Inferior parietal cortex (tissue), 1 donor: ENCODE measurements around the gene FAM174C.

Experiments
- DNase-seq: peaks from one replicate; pipeline ENCODE4 v3.0.0-alpha.2; 2016; ENCODE audit errors: extremely low spot score

The FAM174C gene

GRCh38 chr19:1250437-1251260, 24.7 kb upstream of the FAM174C start:
- DNase-seq: no peak

- DNase-seq: no peak
These were observed 23.8 kb upstream of the FAM174C start for GRCh38 chr19:1251330-1252220.

GRCh38 chr19:1252221-1252820, 23.0 kb upstream of the FAM174C start:
- no peak for DNase-seq

GRCh38 chr19:1252821-1253513, 22.4 kb upstream of the FAM174C start:
- DNase-seq: no peak

GRCh38 chr19:1253514-1254080, 21.7 kb upstream of the FAM174C start:
- DNase-seq: no peak

GRCh38 chr19:1254081-1254527, 21.2 kb upstream of the FAM174C start:
- no peak for DNase-seq

GRCh38 chr19:1254530-1255185, 20.7 kb upstream of the FAM174C start:
- DNase-seq: no peak

GRCh38 chr19:1255186-1256161, 19.9 kb upstream of the FAM174C start:
- no peak for DNase-seq

- DNase-seq: no peak
These were observed 18.5 kb upstream of the FAM174C start for GRCh38 chr19:1256646-1257474.

GRCh38 chr19:1257475-1258162, 17.7 kb upstream of the FAM174C start:
- no peak for DNase-seq

GRCh38 chr19:1258163-1258492, 17.2 kb upstream of the FAM174C start:
- no peak for DNase-seq

GRCh38 chr19:1258707-1259205, 16.6 kb upstream of the FAM174C start:
- no peak for DNase-seq

GRCh38 chr19:1259206-1259875, 16.0 kb upstream of the FAM174C start:
- DNase-seq: no peak

GRCh38 chr19:1259876-1260748, 15.2 kb upstream of the FAM174C start:
- DNase-seq: no peak

GRCh38 chr19:1260749-1261537, 14.4 kb upstream of the FAM174C start:
- peak; percentile 96 for DNase-seq

GRCh38 chr19:1261538-1261797, 13.9 kb upstream of the FAM174C start:
- DNase-seq: no peak
